ENCODE results near the gene SMIM15.
"Not testable (repeated sequence)": the region's sequence is repeated elsewhere in the genome, so short reads cannot be mapped to it uniquely, and the experiment has no call there.

Gene SMIM15

GRCh38 chr5:61162010-61162831, at the start of gene SMIM15:
SMIM15 (minus strand) TSS chr5:61162468; CDS start chr5:61160171, 2,297 bp downstream.
- DNase-seq = peak; percentile 88

GRCh38 chr5:61207884-61208283, 45.6 kb upstream of the SMIM15 start:
- DNase-seq = no peak

- DNase-seq = no peak
These were observed 42.7 kb upstream of the SMIM15 start for GRCh38 chr5:61205013-61205412.

GRCh38 chr5:61202213-61202612, 39.9 kb upstream of the SMIM15 start:
- no peak for DNase-seq

GRCh38 chr5:61200582-61201155, 38.4 kb upstream of the SMIM15 start:
- DNase-seq = no peak

GRCh38 chr5:61198606-61199005, 36.3 kb upstream of the SMIM15 start:
- no peak for DNase-seq

GRCh38 chr5:61187826-61188225, 25.6 kb upstream of the SMIM15 start:
- DNase-seq = not testable (repeated sequence)

- DNase-seq = not testable (repeated sequence)
These were observed 25.1 kb upstream of the SMIM15 start for GRCh38 chr5:61187352-61187751.

GRCh38 chr5:61186634-61187033, 24.4 kb upstream of the SMIM15 start:
- no peak for DNase-seq

GRCh38 chr5:61184708-61185107, 22.4 kb upstream of the SMIM15 start:
- no peak for DNase-seq

- DNase-seq = no peak
These were observed 21.3 kb upstream of the SMIM15 start for GRCh38 chr5:61183538-61183937.

- no peak for DNase-seq
These were observed 20.2 kb upstream of the SMIM15 start for GRCh38 chr5:61182449-61182848.

- DNase-seq = no peak
These were observed 18.6 kb upstream of the SMIM15 start for GRCh38 chr5:61180886-61181285.

- no peak for DNase-seq
These were observed 16.4 kb upstream of the SMIM15 start for GRCh38 chr5:61178702-61179101.

GRCh38 chr5:61177716-61178115, 15.4 kb upstream of the SMIM15 start:
- DNase-seq = no peak

GRCh38 chr5:61177070-61177469, 14.8 kb upstream of the SMIM15 start:
- DNase-seq = no peak

GRCh38 chr5:61176631-61177030, 14.4 kb upstream of the SMIM15 start:
- no peak for DNase-seq

GRCh38 chr5:61171479-61171878, 9.2 kb upstream of the SMIM15 start:
- no peak for DNase-seq

GRCh38 chr5:61168951-61169350, 6.7 kb upstream of the SMIM15 start:
- DNase-seq = no peak

GRCh38 chr5:61167382-61167781, 5.1 kb upstream of the SMIM15 start:
- DNase-seq = peak; percentile 2

- DNase-seq = no peak
These were observed 1.6 kb upstream of the SMIM15 start for GRCh38 chr5:61163905-61164304.

- no peak for DNase-seq
These were observed 732 bp upstream of the SMIM15 start for GRCh38 chr5:61162832-61163567.

GRCh38 chr5:61160497-61160896, 1.8 kb downstream of the SMIM15 start:
- DNase-seq = no peak

GRCh38 chr5:61159836-61160235, 2.4 kb downstream of the SMIM15 start:
- DNase-seq = no peak

Measured in NK-92 treated with Interleukin-12 subunit alpha and Interleukin-12 subunit beta, amount 100 ng/mL, for 24 hours (cell line).